H1 (cell line): Measurements from ENCODE around the gene C19orf53. TPM values are rescaled to one million over a fixed set of nuclear protein-coding genes. Genes with fewer than 3 reads are reported as not detected.

Source experiments
- CTCF ChIA-PET: fragments of 300-600 bp; sonication (Branson Sonifier 250); formaldehyde crosslinking; loops from one replicate; lab custom pipeline; 2021; ENCODE audit not compliant: partially characterized antibody; lab: Charles Lee
- POLR2A ChIA-PET: fragments of 300-600 bp; sonication (Branson Sonifier 250); formaldehyde crosslinking; loops from one replicate; lab custom pipeline; 2021; ENCODE audit warnings: inconsistent platforms; ENCODE audit not compliant: partially characterized antibody; lab: Charles Lee
- DNase-seq, 2 experiments: peaks; one replicate each; pipeline versions ENCODE4 v3.0.0 to v3.0.0-alpha.2; 2010 to 2022; ENCODE audit warnings: low spot score in 2 of 2, low read depth in 1 of 2, mixed read lengths in 1 of 2
- FAIRE-seq: peaks from 2 replicates; lab custom pipeline; 2011; peaks lifted over from hg19 to GRCh38; lab: Jason Lieb, UNC
- H2AFZ ChIP-seq: 2 replicates; pipeline ENCODE4 v1.8.1; 2012; ENCODE audit warnings: low read length, inconsistent platforms
- H2AK5ac ChIP-seq: 2 replicates; pipeline ENCODE4 v1.6.1; 2013; ENCODE audit warnings: low read depth, low read length
- H2BK120ac ChIP-seq: replicated peaks from 2 replicates; pipeline ENCODE3; 2013; ENCODE audit warnings: low read depth, low read length, inconsistent platforms
- H2BK12ac ChIP-seq: 2 replicates; pipeline ENCODE4 v1.6.1; 2013; ENCODE audit warnings: low read depth, low read length
- H2BK15ac ChIP-seq: 2 replicates; pipeline ENCODE4 v1.6.1; 2013; ENCODE audit warnings: low read length
- H2BK20ac ChIP-seq: 2 replicates; pipeline ENCODE4 v1.6.1; 2013; ENCODE audit warnings: low read length
- H2BK5ac ChIP-seq: 2 replicates; pipeline ENCODE4 v1.6.1; 2013; ENCODE audit warnings: low read depth, low read length
- H3K14ac ChIP-seq: 2 replicates; pipeline ENCODE4 v1.6.1; 2013; ENCODE audit warnings: inconsistent platforms; ENCODE audit not compliant: insufficient read length
- H3K18ac ChIP-seq: 2 replicates; pipeline ENCODE4 v1.6.1; 2013; ENCODE audit warnings: low read length; ENCODE audit errors: extremely low read depth
- H3K23ac ChIP-seq: 2 replicates; pipeline ENCODE4 v1.6.1; 2013; ENCODE audit warnings: inconsistent platforms; ENCODE audit not compliant: insufficient read length
- H3K23me2 ChIP-seq: 2 replicates; pipeline ENCODE4 v1.6.1; 2013; ENCODE audit warnings: low read depth, low read length
- H3K27ac ChIP-seq: 2 replicates; pipeline ENCODE4 v1.6.1; 2011; ENCODE audit warnings: low read depth, low read length, inconsistent platforms
- H3K27me3 ChIP-seq, 4 experiments: replicated peaks in 1 of 4; 1 replicate in 1 of 4; 2 replicates in 3 of 4; pipeline versions ENCODE4 v1.6.1 to v1.8.1; 2011 to 2013; ENCODE audit warnings: low read length in 3 of 4, mild to moderate bottlenecking in 3 of 4, inconsistent platforms in 2 of 4, mixed read lengths in 2 of 4, moderate library complexity in 1 of 4; ENCODE audit not compliant: control insufficient read depth in 3 of 4, insufficient read depth in 3 of 4; ENCODE audit errors: extremely low read depth in 1 of 4
- H3K36me3 ChIP-seq, 4 experiments: 2 replicates each; pipeline versions ENCODE4 v1.6.1 to v1.8.1; 2011 to 2013; ENCODE audit warnings: mild to moderate bottlenecking in 4 of 4, low read length in 3 of 4, moderate library complexity in 2 of 4, control low read depth in 1 of 4, inconsistent platforms in 1 of 4; ENCODE audit not compliant: insufficient read depth in 4 of 4, control insufficient read depth in 2 of 4
- H3K4ac ChIP-seq: replicated peaks from 2 replicates; pipeline ENCODE3; 2013; ENCODE audit warnings: low read length, low read depth, mixed read lengths, inconsistent platforms; ENCODE audit not compliant: insufficient read length
- H3K4me1 ChIP-seq, 4 experiments: replicated peaks in 1 of 4; 1 replicate in 1 of 4; 2 replicates in 3 of 4; pipeline versions ENCODE4 v1.6.1 to v1.8.1; 2011 to 2013; ENCODE audit warnings: low read length in 3 of 4, inconsistent platforms in 2 of 4, mixed read lengths in 1 of 4; ENCODE audit not compliant: insufficient read depth in 4 of 4, control insufficient read depth in 3 of 4
- H3K4me2 ChIP-seq, 2 experiments: 2 replicates each; pipeline versions ENCODE4 v1.6.1 to v1.8.1; 2011 to 2013; ENCODE audit warnings: low read depth in 2 of 2, low read length in 2 of 2, control low read depth in 1 of 2, inconsistent platforms in 1 of 2, mild to moderate bottlenecking in 1 of 2; ENCODE audit not compliant: insufficient read depth in 1 of 2
- H3K4me3 ChIP-seq, 4 experiments: fragments of 200-600, 300-600 bp in 1 of 4; sonication (generic), shearing (Covaris generic), sonication (Bioruptor Twin) in 1 of 4; 2 replicates each; pipeline versions ENCODE4 v1.5.1 to v1.8.1; 2011 to 2016; ENCODE audit warnings: low read length in 4 of 4, low read depth in 3 of 4, control low read depth in 2 of 4, inconsistent platforms in 2 of 4, mild to moderate bottlenecking in 2 of 4, mixed read lengths in 1 of 4, moderate library complexity in 1 of 4; ENCODE audit not compliant: insufficient read depth in 2 of 4; ENCODE audit errors: extremely low read depth in 1 of 4
- H3K56ac ChIP-seq: replicated peaks from 2 replicates; pipeline ENCODE3; 2013; ENCODE audit warnings: low read depth, mild to moderate bottlenecking, mixed read lengths, low read length, inconsistent platforms; ENCODE audit not compliant: insufficient read length
- H3K79me1 ChIP-seq: 2 replicates; pipeline ENCODE4 v1.6.1; 2013; ENCODE audit warnings: low read depth, low read length, control low read depth
- H3K79me2 ChIP-seq, 2 experiments: 2 replicates each; pipeline versions ENCODE4 v1.6.1 to v1.8.1; 2012 to 2013; ENCODE audit warnings: low read length in 2 of 2, mild to moderate bottlenecking in 2 of 2, inconsistent platforms in 1 of 2; ENCODE audit not compliant: insufficient read depth in 2 of 2, control insufficient read depth in 1 of 2
- H3K9ac ChIP-seq, 4 experiments: replicated peaks in 1 of 4; 1 replicate in 1 of 4; 2 replicates in 3 of 4; pipeline versions ENCODE4 v1.6.1 to v1.8.1; 2011 to 2013; ENCODE audit warnings: low read depth in 3 of 4, low read length in 3 of 4, control low read depth in 2 of 4, mild to moderate bottlenecking in 2 of 4, moderate library complexity in 2 of 4, inconsistent platforms in 1 of 4; ENCODE audit errors: extremely low read depth in 1 of 4
- H3K9me3 ChIP-seq, 2 experiments: 2 replicates each; pipeline versions ENCODE4 v1.6.1 to v1.8.1; 2012 to 2013; ENCODE audit warnings: mild to moderate bottlenecking in 2 of 2, moderate library complexity in 2 of 2, control low read depth in 1 of 2, inconsistent platforms in 1 of 2, low read depth in 1 of 2, low read length in 1 of 2, mixed read lengths in 1 of 2; ENCODE audit not compliant: insufficient read depth in 2 of 2
- H4K20me1 ChIP-seq, 2 experiments: replicated peaks in 1 of 2; 2 replicates each; pipeline versions ENCODE3 to v1.8.1; 2011 to 2013; ENCODE audit warnings: inconsistent platforms in 2 of 2, low read length in 2 of 2, mild to moderate bottlenecking in 1 of 2; ENCODE audit not compliant: insufficient read depth in 2 of 2, control insufficient read depth in 1 of 2
- H4K5ac ChIP-seq: 2 replicates; pipeline ENCODE4 v1.6.1; 2013; ENCODE audit warnings: low read length, low read depth, mixed read lengths, inconsistent platforms; ENCODE audit not compliant: insufficient read length
- H4K8ac ChIP-seq: 2 replicates; pipeline ENCODE4 v1.8.0; 2013; ENCODE audit warnings: mild to moderate bottlenecking, moderate library complexity, low read length, inconsistent platforms; ENCODE audit not compliant: insufficient read depth; ENCODE audit errors: extremely low read depth
- H4K91ac ChIP-seq: replicated peaks from 2 replicates; pipeline ENCODE3; 2013; ENCODE audit warnings: low read length, mixed read lengths, inconsistent platforms; ENCODE audit not compliant: insufficient read length
- CREB1 ChIP-seq: IDR thresholded peaks from 2 replicates; pipeline ENCODE4 v1.6.1; 2012; ENCODE audit warnings: inconsistent platforms
- HDAC6 ChIP-seq: IDR thresholded peaks from one replicate; pipeline ENCODE4 v1.7.1; 2012; ENCODE audit warnings: low read depth, mild to moderate bottlenecking, inconsistent platforms, low read length, moderate library complexity
- MAX ChIP-seq: IDR thresholded peaks from 2 replicates; pipeline ENCODE4 v1.6.1; 2012; ENCODE audit warnings: inconsistent platforms
- POLR2AphosphoS5 ChIP-seq: IDR thresholded peaks from 2 replicates; pipeline ENCODE4 v1.6.1; 2011; ENCODE audit warnings: low read depth, low read length
- RAD21 ChIP-seq, 2 experiments: IDR thresholded peaks in 1 of 2; conservative IDR thresholded peaks in 1 of 2; 2 replicates each; pipeline ENCODE4 v1.6.1; 2011; ENCODE audit warnings: low read depth in 2 of 2, low read length in 2 of 2, improper control_type of control experiment in 1 of 2, inconsistent platforms in 1 of 2, mild to moderate bottlenecking in 1 of 2, moderate library complexity in 1 of 2
- RFX5 ChIP-seq: IDR thresholded peaks from 2 replicates; pipeline ENCODE4 v1.6.1; 2011; ENCODE audit warnings: low read depth, low read length, improper control_type of control experiment, borderline replicate concordance
- SIN3A ChIP-seq, 2 experiments: IDR thresholded peaks in 1 of 2; conservative IDR thresholded peaks in 1 of 2; 2 replicates each; pipeline ENCODE4 v1.6.1; 2011 to 2012; ENCODE audit warnings: low read length in 2 of 2, improper control_type of control experiment in 1 of 2, low read depth in 1 of 2, mild to moderate bottlenecking in 1 of 2
- TCF12 ChIP-seq: IDR thresholded peaks from 2 replicates; pipeline ENCODE4 v1.6.1; 2011; ENCODE audit warnings: low read depth, mild to moderate bottlenecking, low read length
- USF2 ChIP-seq: IDR thresholded peaks from 2 replicates; pipeline ENCODE4 v1.6.1; 2011; ENCODE audit warnings: low read length, improper control_type of control experiment
- WGBS, 2 experiments: shearing (Covaris generic) in 1 of 2; methylation state at CpG; one replicate each; pipeline versions ENCODE4 v1.1.6 to v1.1.7; 2013 to 2015; ENCODE audit warnings: low lambda C conversion rate in 2 of 2, mixed read lengths in 2 of 2, inconsistent platforms in 1 of 2, low coverage in 1 of 2, missing lambda C conversion rate in 1 of 2; ENCODE audit not compliant: insufficient replicate concordance in 2 of 2, insufficient coverage in 1 of 2, insufficient read length in 1 of 2; ENCODE audit errors: extremely low coverage in 1 of 2, missing lambda C conversion rate in 1 of 2; 5-methylcytosine and 5-hydroxymethylcytosine counted together
- polyA plus RNA-seq, 7 experiments: library from polyadenylated mRNA; depleted of rRNA in 3 of 7; stranded (reverse) in 5 of 7; unstranded in 2 of 7; fragments of >200 nt in 5 of 7; fragments of 200-250 nt in 2 of 7; gene quantifications; 1 replicate in 5 of 7; 2 replicates in 1 of 7; 4 replicates in 1 of 7; pipeline versions ENCODE4 v1.2.1 to v1.2.3, GENCODE V29; 2011 to 2013; ENCODE audit warnings: missing spikeins in 2 of 7, mixed read lengths in 2 of 7
- total RNA-seq: library from RNA; stranded (reverse); fragmentation: NEBNext Ultra II Directional; extraction: Animal tissue kit (Norgen Biotek cat#: 25700); gene quantifications from 2 replicates; pipeline ENCODE4 v1.2.1, GENCODE V29; 2021

The C19orf53 gene
- total and polyA plus RNA-seq, 2 of the 8 experiments (the other 6 are each of a cell fraction or from before 2014, with no cell fraction given) = 104 to 169 TPM

- Histone ChIP-seq H3K4me1 (no peaks in the 10 kb centered on the region; a peak in 1 of 7 replicates), H2BK20ac (no peak overlapping the region), H3K18ac (no peak overlapping the region), H3K56ac (no peak overlapping the region), H2BK12ac (no peak overlapping the region), H4K91ac (no peak overlapping the region), H2AFZ (no peak overlapping the region), H3K4ac (no peak overlapping the region), H3K79me1 (no peaks in the 10 kb centered on the region), H3K9ac (no peak overlapping the region), H3K4me2 (no peak overlapping the region), H4K5ac (no peak overlapping the region), H3K27me3 (no peaks in the 10 kb centered on the region), H2AK5ac (no peak overlapping the region), H4K8ac (0 out of 2 replicates have a peak overlapping the region, but pooled peaks have one; percentile 0), H2BK120ac (no peak overlapping the region), H2BK5ac (0 out of 2 replicates have a peak overlapping the region, but pooled peaks have one; percentile 2), H3K36me3 (peaks cover 8 to 27% (median 15%) of the 10 kb centered on the region in 4 experiments; a peak in 5 of 8 replicates), H3K4me3 (no peak overlapping the region), H3K9me3 (no peaks in the 10 kb centered on the region), H4K20me1 (peaks cover 2 to 16% of the 10 kb centered on the region in 2 experiments), H3K27ac (no peak overlapping the region), H3K23me2 (peaks cover 4% of the 10 kb centered on the region; the same call in 1 of the 2 replicates), H3K23ac (no peak overlapping the region), H3K14ac (no peak overlapping the region), H3K79me2 (no peaks in the 10 kb centered on the region), H2BK15ac (no peak overlapping the region)
- FAIRE-seq (no peak), DNase-seq (peak in 1 of 2 experiments; percentile 82)
- ChIA-PET CTCF (interaction anchor here (0.7 to 3.4 kb wide), 14 partner anchors 11 to 87 kb away, joined by 3 to 20 read pairs (median 6); no protein-coding TSS in a partner anchor), POLR2A (interaction anchor here (0.5 to 3.3 kb wide), 6 partner anchors 10 to 57 kb away, joined by 3 to 34 read pairs (median 5); partner anchors contain the start of gene ZSWIM4)
- WGBS, 2 experiments = 74% methylated on average over 35 of the region's 35 CpGs; no CpG with 5 or more reads in 1 of the 2 experiments
- TF ChIP-seq POLR2AphosphoS5 (peak; percentile 16; the same call in 1 of the 2 replicates), CREB1 (peak; percentile 23; the same call in 1 of the 2 replicates), HDAC6 (no peak), MAX (peak; percentile 96), RFX5 (no peak), RAD21 (IDR thresholded peaks at IDR 0.05 in 1 of 2, conservative IDR thresholded peaks at IDR 0.05 in 1 of 2; ENCODE audit: low read depth in 2 of 2, low read length in 2 of 2) (peak; percentile 59 to 76), SIN3A (conservative IDR thresholded peaks at IDR 0.05 in 1 of 2, IDR thresholded peaks at IDR 0.05 in 1 of 2; ENCODE audit: low read depth in 1 of 2, low read length in 2 of 2) (peak in 1 of 2 experiments; percentile 93; a peak in 2 of 4 replicates), TCF12 (0 out of 2 replicates have a peak, but pooled peaks have one; percentile 10), USF2 (peak; percentile 71)
Observed at GRCh38 chr19:13804830-13805683, 30.8 kb downstream of the C19orf53 start.
